Measurements from ENCODE around the gene TLX3.
"Not testable (repeated sequence)": the region's sequence is repeated elsewhere in the genome, so short reads cannot be mapped to it uniquely, and the experiment has no call there.

The TLX3 gene

DNA sequence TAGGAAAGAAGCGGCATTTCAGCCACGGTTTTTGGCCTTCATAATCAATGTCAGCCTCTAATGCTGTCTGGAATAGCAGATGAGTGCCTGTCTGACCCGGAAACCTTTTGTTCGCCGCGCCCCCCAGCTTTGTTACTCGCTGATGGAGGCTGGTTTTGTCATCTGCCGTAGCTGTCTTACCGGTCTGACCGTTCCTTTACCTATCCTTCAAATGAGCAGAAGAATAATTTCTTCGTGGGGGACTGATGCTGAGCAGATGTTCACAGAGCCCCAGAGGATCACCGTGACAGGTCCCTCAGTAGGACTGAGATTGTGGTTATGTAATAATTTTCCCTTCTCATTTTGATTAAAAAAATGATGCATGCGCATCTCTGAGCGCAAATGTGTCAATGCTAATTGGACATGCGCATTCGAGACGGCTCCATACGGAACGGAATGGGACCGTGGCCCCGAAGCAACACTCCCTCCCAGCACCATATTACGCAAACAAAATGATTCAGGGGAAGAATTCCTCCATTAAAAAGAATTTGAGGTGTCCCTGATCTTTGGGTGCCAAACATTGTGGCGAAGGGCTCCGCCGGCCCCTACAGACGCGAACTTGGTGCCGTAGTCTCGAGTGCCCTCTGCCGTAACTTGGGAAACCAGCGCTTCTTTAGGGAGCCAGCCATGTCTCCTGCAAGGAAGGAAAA is 27.6 kb downstream of the TLX3 start:
- Mint-ChIP-seq H3K27ac (no peak overlapping the region), H3K4me1 (peaks cover 7% of the 10 kb centered on the region), H3K27me3 (peaks cover 69% of the 10 kb centered on the region), H3K36me3 (no peaks in the 10 kb centered on the region), H3K9me3 (no peaks in the 10 kb centered on the region), H3K4me3 (peak overlapping the region; percentile 36)
- ATAC-seq: no peak

DNA sequence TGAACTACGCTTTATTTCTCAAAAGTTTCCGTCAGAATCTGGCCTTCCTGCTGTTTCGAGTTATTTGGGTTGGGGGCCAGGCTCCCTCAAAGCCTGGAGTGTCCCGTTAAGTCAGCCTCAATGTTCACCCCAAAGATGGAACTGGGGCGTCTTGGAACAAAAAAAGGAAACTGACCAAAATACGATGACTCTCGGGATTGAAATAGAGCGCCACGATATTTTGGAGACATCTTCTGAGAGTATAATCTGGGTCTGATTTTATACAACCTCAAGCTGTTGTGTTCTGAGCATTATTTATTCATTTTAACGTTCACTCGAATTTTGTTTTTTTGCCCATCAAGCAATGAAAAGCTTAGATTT is 28.1 kb downstream of the TLX3 start:
- peaks cover 7% of the 10 kb centered on the region for H3K4me1 Mint-ChIP-seq
- no peaks in the 10 kb centered on the region for H3K9me3 Mint-ChIP-seq
- ATAC-seq: no peak
- H3K4me3 Mint-ChIP-seq: no peak overlapping the region
- peaks cover 63% of the 10 kb centered on the region for H3K27me3 Mint-ChIP-seq
- no peaks in the 10 kb centered on the region for H3K36me3 Mint-ChIP-seq
- H3K27ac Mint-ChIP-seq: no peak overlapping the region

- no peaks in the 10 kb centered on the region for H3K9me3 Mint-ChIP-seq
- no peak overlapping the region for H3K4me3 Mint-ChIP-seq
- ATAC-seq: no peak
- peaks cover 7% of the 10 kb centered on the region for H3K4me1 Mint-ChIP-seq
- no peak overlapping the region for H3K27ac Mint-ChIP-seq
- no peaks in the 10 kb centered on the region for H3K36me3 Mint-ChIP-seq
- H3K27me3 Mint-ChIP-seq: peaks cover 41% of the 10 kb centered on the region
These were observed 31.0 kb downstream of the TLX3 start for GRCh38 chr5:171340042-171340441.

- peaks cover 36% of the 10 kb centered on the region for H3K27me3 Mint-ChIP-seq
- no peak for ATAC-seq
- no peak overlapping the region for H3K27ac Mint-ChIP-seq
- no peaks in the 10 kb centered on the region for H3K36me3 Mint-ChIP-seq
- H3K9me3 Mint-ChIP-seq: no peaks in the 10 kb centered on the region
- no peak overlapping the region for H3K4me3 Mint-ChIP-seq
- H3K4me1 Mint-ChIP-seq: peaks cover 7% of the 10 kb centered on the region
These were observed 31.4 kb downstream of the TLX3 start for GRCh38 chr5:171340491-171340890.

DNA sequence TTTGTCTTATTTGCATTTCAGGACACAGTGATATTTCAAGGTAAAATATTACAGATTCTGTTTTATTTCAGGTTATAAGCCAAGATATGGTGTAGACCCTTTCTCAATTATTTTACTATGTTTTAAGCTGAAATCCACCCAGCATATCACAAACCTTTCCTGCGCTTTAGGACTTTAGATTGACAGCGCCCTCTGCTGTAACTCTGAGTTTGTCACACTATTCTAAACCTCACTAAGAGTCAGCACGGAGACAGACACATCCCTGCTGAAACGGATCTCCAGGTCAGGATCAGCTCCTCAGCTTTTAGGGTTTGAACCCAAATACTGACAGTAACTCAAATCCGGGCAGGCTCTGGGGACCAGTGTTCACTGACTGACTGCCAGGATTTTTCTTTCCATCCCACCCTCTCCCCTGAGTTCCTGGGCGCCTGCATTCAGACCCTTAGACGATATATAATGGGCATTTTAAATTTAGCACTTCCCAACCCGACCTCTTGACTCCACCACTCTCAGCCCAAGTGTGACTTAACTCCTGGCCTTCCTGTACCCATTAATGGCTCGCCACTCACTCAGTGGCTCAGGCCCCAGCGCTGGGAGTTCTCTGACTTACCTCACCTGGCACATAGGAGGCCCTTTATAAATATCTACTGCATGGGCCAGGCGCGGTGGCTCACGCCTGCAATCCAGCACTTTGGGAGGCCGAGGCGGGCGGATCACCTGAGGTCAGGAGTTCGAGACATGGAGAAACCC is 33.5 kb downstream of the TLX3 start:
- H3K4me1 Mint-ChIP-seq: no peaks in the 10 kb centered on the region
- H3K36me3 Mint-ChIP-seq: no peaks in the 10 kb centered on the region
- H3K27ac Mint-ChIP-seq: no peak overlapping the region
- H3K27me3 Mint-ChIP-seq: peaks cover 16% of the 10 kb centered on the region
- H3K9me3 Mint-ChIP-seq: no peaks in the 10 kb centered on the region
- H3K4me3 Mint-ChIP-seq: no peak overlapping the region
- ATAC-seq: no peak

DNA sequence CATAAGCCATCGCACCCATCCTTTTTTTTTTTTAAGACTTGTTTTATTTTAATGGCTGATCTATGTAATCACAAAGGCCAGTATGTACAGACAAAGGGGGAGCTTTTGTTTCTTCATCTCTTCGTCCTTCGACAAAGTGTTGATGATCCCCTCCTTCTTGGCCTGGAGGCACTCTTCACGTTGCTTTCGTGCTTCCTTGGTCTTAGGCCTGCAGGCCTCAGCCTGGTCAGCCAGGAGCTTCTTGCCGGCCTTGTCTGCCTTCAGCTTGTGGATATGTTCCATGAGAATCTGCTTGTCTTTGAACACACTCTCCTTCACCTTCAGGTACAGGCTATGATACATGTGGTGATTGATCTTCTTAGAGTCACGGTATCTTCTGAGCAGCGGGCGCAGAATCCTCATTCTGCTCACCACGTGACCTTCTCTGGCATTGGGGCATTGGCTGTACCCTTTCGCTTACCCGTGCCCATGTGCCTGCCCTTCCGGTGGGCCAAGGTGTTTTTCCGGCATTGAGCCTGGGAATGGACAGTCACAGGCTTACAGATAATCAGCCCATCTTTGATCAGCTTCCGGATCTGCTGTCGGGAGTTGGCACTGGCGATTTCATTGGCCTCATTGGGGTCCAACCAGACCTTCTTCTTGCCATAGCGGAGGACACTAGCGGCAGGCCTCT is 36.0 kb downstream of the TLX3 start:
- no peaks in the 10 kb centered on the region for H3K4me1 Mint-ChIP-seq
- ATAC-seq: no peak
- H3K36me3 Mint-ChIP-seq: no peaks in the 10 kb centered on the region
- no peak overlapping the region for H3K4me3 Mint-ChIP-seq
- peaks cover 8% of the 10 kb centered on the region for H3K27me3 Mint-ChIP-seq
- no peak overlapping the region for H3K27ac Mint-ChIP-seq
- H3K9me3 Mint-ChIP-seq: no peaks in the 10 kb centered on the region

GRCh38 chr5:171351536-171352073 is 42.6 kb downstream of the TLX3 start:
- Mint-ChIP-seq H3K4me1 (no peaks in the 10 kb centered on the region), H3K36me3 (no peaks in the 10 kb centered on the region), H3K27ac (no peak overlapping the region), H3K9me3 (no peaks in the 10 kb centered on the region), H3K4me3 (no peak overlapping the region), H3K27me3 (peaks cover 25% of the 10 kb centered on the region)
- ATAC-seq: no peak

- Mint-ChIP-seq H3K4me3 (peak overlapping the region; percentile 60), H3K9me3 (no peaks in the 10 kb centered on the region), H3K27ac (peak overlapping the region; percentile 61), H3K27me3 (peaks cover 15% of the 10 kb centered on the region), H3K36me3 (no peaks in the 10 kb centered on the region), H3K4me1 (no peaks in the 10 kb centered on the region)
- peak; percentile 86 for ATAC-seq
These were observed 46.3 kb downstream of the TLX3 start for GRCh38 chr5:171355302-171355724.

DNA sequence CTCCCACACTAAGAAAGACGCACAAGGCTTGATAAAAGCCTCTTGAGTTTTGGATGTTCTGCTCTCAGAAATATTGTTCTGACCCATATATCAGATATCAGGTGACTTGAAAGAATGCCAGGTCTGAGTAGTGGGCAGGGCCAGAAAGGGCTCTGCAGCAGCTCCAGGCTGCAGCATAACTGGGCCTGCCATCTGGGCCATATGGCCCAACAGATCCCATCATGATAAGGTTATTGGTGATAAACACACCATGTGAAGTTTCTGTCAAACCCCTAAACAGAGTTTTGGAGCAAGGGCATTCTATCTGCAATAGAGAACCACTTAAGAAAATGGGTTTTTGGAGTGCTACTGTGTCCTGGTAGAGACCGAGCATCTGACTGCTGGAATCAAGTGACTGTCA is 48.8 kb downstream of the TLX3 start:
- no peak for ATAC-seq
- Mint-ChIP-seq H3K36me3 (no peaks in the 10 kb centered on the region), H3K4me3 (no peak overlapping the region), H3K4me1 (no peaks in the 10 kb centered on the region), H3K27me3 (peaks cover 2% of the 10 kb centered on the region), H3K27ac (no peak overlapping the region), H3K9me3 (no peaks in the 10 kb centered on the region)

DNA sequence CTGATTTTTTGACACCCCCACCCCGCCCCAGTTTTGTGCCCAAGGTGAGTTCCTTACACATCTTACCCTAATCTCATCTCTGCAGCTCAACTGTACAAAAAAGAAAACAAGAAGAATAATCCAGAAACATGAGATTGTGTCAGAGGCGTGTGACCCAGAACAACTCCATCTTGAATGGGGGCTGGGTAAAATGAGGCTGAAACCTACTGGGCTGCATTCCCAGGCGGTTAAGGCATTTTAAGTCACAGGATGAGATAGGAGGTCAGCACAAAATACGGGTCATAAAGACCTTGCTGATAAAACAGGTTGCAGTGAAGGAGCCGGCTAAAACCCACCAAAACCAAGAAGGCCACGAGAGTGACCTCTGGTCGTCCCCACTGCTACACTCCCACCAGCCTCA is 52.1 kb downstream of the TLX3 start:
- not testable (repeated sequence) for H3K9me3 Mint-ChIP-seq, H3K36me3 Mint-ChIP-seq, H3K4me3 Mint-ChIP-seq, ATAC-seq, H3K27ac Mint-ChIP-seq
- peaks cover 20% of the 10 kb centered on the region for H3K27me3 Mint-ChIP-seq
- H3K4me1 Mint-ChIP-seq: peaks cover 12% of the 10 kb centered on the region
